GM10248 (cell line): ENCODE results near the gene CCDC87.
"Not testable (repeated sequence)": the region's sequence is repeated elsewhere in the genome, so short reads cannot be mapped to it uniquely, and the experiment has no call there.

Source experiments
- CTCF ChIA-PET: fragments of 300-600 bp; sonication (Branson Sonifier 250); formaldehyde crosslinking; extraction: SDS; loops from one replicate; lab custom pipeline; 2021; ENCODE audit warnings: antibody characterized with exemption; lab: Yijun Ruan, JAX
- POLR2A ChIA-PET: fragments of 350-650 bp; sonication (Branson Sonifier 250); formaldehyde crosslinking; extraction: SDS; loops from one replicate; lab custom pipeline; 2020; ENCODE audit warnings: antibody characterized with exemption; lab: Yijun Ruan, JAX
- DNase-seq: peaks from one replicate; pipeline ENCODE4 v3.0.0; 2012; ENCODE audit errors: extremely low spot score
- CTCF ChIP-seq: IDR thresholded peaks from 2 replicates; pipeline ENCODE4 v1.5.1; 2012; ENCODE audit warnings: mild to moderate bottlenecking, low read depth; ENCODE audit errors: extremely low read depth, missing control alignments, control extremely low read depth

The CCDC87 gene

GRCh38 chr11:66598993-66599392 lies 6.1 kb upstream of the CCDC87 start:
- ChIA-PET CTCF (interaction anchor here (1.1 to 1.6 kb wide), 2 partner anchors 9 to 79 kb away, joined by 3 to 5 read pairs; no protein-coding TSS in a partner anchor), POLR2A (interaction anchor here (0.6 kb wide), 1 partner anchor 8 kb away, joined by 3 read pairs; no protein-coding TSS in a partner anchor)
- no peak for TF ChIP-seq CTCF
- no peak for DNase-seq

DNA sequence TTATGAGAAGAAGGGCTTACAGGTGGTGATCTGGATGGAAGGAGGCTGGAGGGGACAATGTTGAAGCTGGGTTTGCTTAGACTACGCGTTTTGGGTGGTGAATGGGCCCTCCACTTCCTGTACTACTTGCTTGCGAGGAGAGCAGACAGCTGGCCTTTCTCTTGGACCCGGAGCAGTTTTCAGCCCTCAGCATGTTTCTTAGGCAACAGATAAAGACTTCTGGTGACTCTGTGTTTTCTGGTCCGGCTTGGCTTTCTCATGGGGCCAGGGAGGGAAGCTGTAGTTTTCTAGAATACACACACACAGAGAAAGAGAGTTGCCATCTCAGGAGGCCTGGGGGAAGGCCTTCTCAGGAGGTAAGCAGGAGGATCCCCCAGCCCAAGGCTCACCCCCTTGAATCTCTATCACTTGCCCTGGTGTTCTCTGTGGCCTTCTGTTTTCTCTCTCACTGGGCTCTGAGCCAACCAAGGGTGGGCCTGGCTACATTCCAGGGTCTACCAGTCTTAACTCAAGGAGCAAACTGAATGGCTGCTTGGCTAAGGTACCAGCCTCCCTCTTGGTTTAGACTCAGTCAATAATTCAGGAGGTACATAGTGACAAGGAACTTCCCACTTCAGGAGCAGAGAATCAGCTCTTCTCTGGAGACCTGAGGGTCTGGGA lies 2.5 kb upstream of the CCDC87 start:
- ChIA-PET CTCF (interaction anchor here (1.1 to 1.5 kb wide), 3 partner anchors 12 to 100 kb away, joined by 3 to 4 read pairs (median 3); no protein-coding TSS in a partner anchor), POLR2A (no interaction called here)
- DNase-seq, result no peak
- no peak for TF ChIP-seq CTCF

DNA sequence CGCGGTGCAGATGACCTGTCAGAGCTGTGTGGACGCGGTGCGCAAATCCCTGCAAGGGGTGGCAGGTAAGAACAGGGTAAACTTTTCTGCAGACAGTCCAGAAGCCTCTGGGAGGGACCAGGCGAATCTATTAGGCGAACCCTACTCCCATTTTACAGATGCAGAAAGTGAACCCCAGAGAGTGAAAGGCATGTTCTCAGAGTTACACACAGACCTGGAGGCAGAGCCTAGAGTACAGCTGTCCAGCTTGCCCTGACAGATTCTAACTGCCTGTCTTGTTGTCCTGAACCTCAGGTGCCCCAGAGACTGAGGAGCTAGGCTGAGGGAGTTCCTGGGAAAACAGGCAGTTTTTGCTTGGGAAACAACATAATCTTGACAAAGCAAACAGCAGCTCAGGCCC lies 787 bp upstream of the CCDC87 start:
- ChIA-PET CTCF (interaction anchor here (0.9 to 2.4 kb wide), 8 partner anchors 11 to 724 kb away, joined by 3 to 10 read pairs (median 3); partner anchors contain the start of gene MRPL11), POLR2A (interaction anchor here (1.3 kb wide), 1 partner anchor 24 kb away, joined by 3 read pairs; no protein-coding TSS in a partner anchor)
- DNase-seq, result no peak
- TF ChIP-seq CTCF, result no peak

GRCh38 chr11:66593303-66593635 lies 406 bp upstream of the CCDC87 start:
- ChIA-PET CTCF (interaction anchor here (1.0 to 2.4 kb wide), 12 partner anchors 12 to 725 kb away, joined by 3 to 10 read pairs (median 4); partner anchors contain the start of genes DPP3, MRPL11, RBM14 and RBM4), POLR2A (interaction anchor here (1.3 kb wide), 1 partner anchor 24 kb away, joined by 3 read pairs; no protein-coding TSS in a partner anchor)
- DNase-seq, result peak; percentile 32
- no peak for TF ChIP-seq CTCF

- TF ChIP-seq CTCF, result no peak
- CTCF ChIA-PET, result interaction anchor here (1.1 to 2.7 kb wide), 7 partner anchors 11 to 45 kb away, joined by 3 to 13 read pairs (median 4); partner anchors contain the start of genes ACTN3, CTSF and ZDHHC24
- POLR2A ChIA-PET, result no interaction called here
- no peak for DNase-seq
Measured at GRCh38 chr11:66591175-66591574, 1.7 kb downstream of the CCDC87 start.

GRCh38 chr11:66589996-66590675 lies 2.7 kb downstream of the CCDC87 start:
- TF ChIP-seq CTCF, result no peak
- ChIA-PET POLR2A (no interaction called here), CTCF (interaction anchor here (0.7 to 2.7 kb wide), 8 partner anchors 10 to 204 kb away, joined by 3 to 13 read pairs (median 4); partner anchors contain the start of genes ACTN3 and ZDHHC24)

GRCh38 chr11:66589315-66589714 lies 3.5 kb downstream of the CCDC87 start:
- DNase-seq, POLR2A ChIA-PET: not testable (repeated sequence)
- CTCF ChIA-PET, result interaction anchor here (0.9 to 2.7 kb wide), 4 partner anchors 9 to 245 kb away, joined by 3 to 13 read pairs (median 4); partner anchors contain the start of gene RBM4B

More at GRCh38 chr11:66589996-66590675, 2.7 kb downstream of the CCDC87 start:
- no peak for DNase-seq
